ENCODE results near the gene TRIM2. TPM values are rescaled to one million over a fixed set of nuclear protein-coding genes. Genes with fewer than 3 reads are reported as not detected.

The TRIM2 gene
- polyA plus RNA-seq, 1 donor (not counting 4 experiments of a cell fraction or from before 2014, with no cell fraction given) = 10.6 TPM

DNA sequence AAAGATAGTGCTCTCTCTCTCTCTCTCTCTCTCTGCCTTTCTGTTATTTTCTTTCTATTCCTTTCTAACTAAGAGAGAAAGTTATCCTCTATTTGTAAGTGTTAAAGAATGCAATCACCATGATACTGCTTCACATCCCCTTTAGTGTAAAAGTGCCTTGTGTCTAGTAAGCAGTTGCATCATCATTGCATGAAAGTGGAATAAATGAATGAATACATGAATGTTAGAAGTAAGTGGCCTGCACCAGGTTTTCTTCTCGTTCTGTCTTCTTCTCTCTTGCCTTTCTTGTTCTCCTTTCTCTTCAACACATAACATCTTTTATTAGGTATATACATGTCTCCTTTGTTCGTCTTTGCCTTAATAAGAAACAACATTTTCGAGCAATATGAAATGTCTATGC lies 35.2 kb downstream of the TRIM2 start:
- no peaks in the 10 kb centered on the region for H3K27me3 ChIP-seq (ENCODE audit: control insufficient read depth, extremely low read depth, insufficient read depth, low read length)
- H3K79me2 ChIP-seq (ENCODE audit: control insufficient read depth, insufficient read depth, low read length) = peaks cover 3% of the 10 kb centered on the region
- H3K4me2 ChIP-seq (ENCODE audit: control insufficient read depth, extremely low read depth, insufficient read depth, low read depth, low read length) = no peak overlapping the region
- H3K4me1 ChIP-seq (ENCODE audit: control insufficient read depth, extremely low read depth, insufficient read depth, low read length) = peaks cover 8% of the 10 kb centered on the region
- dilution Hi-C loops (cut with MboI; ENCODE audit: extremely low pct_ligation_motif_present, low sequenced_read_pairs) = no loop called here
- no peaks in the 10 kb centered on the region for H3K9me1 ChIP-seq (ENCODE audit: control insufficient read depth, extremely low read depth, insufficient read depth, low read length)
- no peak overlapping the region for H3K27ac ChIP-seq (ENCODE audit: control insufficient read depth, insufficient read depth, low read length)
- no peaks in the 10 kb centered on the region for H4K20me1 ChIP-seq (ENCODE audit: control insufficient read depth, extremely low read depth, insufficient read depth, low read length)
- no peak for FAIRE-seq
- TF ChIP-seq EZH2 (IDR thresholded peaks at IDR 0.05; ENCODE audit: low read length) = no peak
- TF ChIP-seq, protein P1, sequence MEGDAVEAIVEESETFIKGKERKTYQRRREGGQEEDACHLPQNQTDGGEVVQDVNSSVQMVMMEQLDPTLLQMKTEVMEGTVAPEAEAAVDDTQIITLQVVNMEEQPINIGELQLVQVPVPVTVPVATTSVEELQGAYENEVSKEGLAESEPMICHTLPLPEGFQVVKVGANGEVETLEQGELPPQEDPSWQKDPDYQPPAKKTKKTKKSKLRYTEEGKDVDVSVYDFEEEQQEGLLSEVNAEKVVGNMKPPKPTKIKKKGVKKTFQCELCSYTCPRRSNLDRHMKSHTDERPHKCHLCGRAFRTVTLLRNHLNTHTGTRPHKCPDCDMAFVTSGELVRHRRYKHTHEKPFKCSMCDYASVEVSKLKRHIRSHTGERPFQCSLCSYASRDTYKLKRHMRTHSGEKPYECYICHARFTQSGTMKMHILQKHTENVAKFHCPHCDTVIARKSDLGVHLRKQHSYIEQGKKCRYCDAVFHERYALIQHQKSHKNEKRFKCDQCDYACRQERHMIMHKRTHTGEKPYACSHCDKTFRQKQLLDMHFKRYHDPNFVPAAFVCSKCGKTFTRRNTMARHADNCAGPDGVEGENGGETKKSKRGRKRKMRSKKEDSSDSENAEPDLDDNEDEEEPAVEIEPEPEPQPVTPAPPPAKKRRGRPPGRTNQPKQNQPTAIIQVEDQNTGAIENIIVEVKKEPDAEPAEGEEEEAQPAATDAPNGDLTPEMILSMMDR (optimal IDR thresholded peaks at IDR 0.05 in 1 of 3, IDR thresholded peaks at IDR 0.05 in 1 of 3, conservative IDR thresholded peaks at IDR 0.05 in 1 of 3; ENCODE audit: extremely low read depth in 1 of 3, insufficient read depth in 2 of 3, low read length in 3 of 3) = no peak
- no peak for DNase-seq (ENCODE audit: low read depth, low spot score)
- no peaks in the 10 kb centered on the region for H3K9me3 ChIP-seq (ENCODE audit: control insufficient read depth, low read depth, low read length)
- no peak overlapping the region for H2AFZ ChIP-seq (ENCODE audit: control insufficient read depth, low read length)
- no peaks in the 10 kb centered on the region for H3K36me3 ChIP-seq (ENCODE audit: control insufficient read depth in 2 of 2, extremely low read depth in 1 of 2, insufficient read depth in 2 of 2, low read length in 2 of 2)
- no peak overlapping the region for H3K4me3 ChIP-seq (ENCODE audit: control insufficient read depth in 2 of 3, extremely low read depth in 1 of 3, insufficient read depth in 2 of 3, low read depth in 1 of 3, low read length in 3 of 3)
- no peak overlapping the region for H3K9ac ChIP-seq (ENCODE audit: control insufficient read depth, extremely low read depth, insufficient read depth, low read length)

DNA sequence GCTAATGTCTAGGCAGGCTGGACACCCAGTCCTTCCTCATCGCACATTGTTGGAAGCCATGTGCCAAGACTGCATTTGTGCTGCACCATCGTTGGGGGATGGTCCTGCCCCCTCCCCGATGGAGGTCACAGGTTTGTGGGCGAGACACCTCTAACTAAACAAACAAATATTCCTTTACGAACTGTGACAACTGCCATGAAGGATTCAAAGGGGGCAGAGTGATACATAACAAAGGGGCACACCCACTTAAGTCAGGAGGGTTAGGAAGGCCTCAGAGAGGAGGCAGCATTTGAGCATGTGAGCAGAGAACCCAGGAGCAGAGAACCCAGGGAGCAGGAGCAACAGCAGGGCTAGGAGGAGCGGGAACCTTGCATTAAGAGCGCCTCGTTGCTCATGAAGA lies 37.1 kb downstream of the TRIM2 start:
- no peak overlapping the region for H3K9ac ChIP-seq (ENCODE audit: control insufficient read depth, extremely low read depth, insufficient read depth, low read length)
- H4K20me1 ChIP-seq (ENCODE audit: control insufficient read depth, extremely low read depth, insufficient read depth, low read length) = no peaks in the 10 kb centered on the region
- H3K27ac ChIP-seq (ENCODE audit: control insufficient read depth, insufficient read depth, low read length) = no peak overlapping the region
- H3K79me2 ChIP-seq (ENCODE audit: control insufficient read depth, insufficient read depth, low read length) = no peaks in the 10 kb centered on the region
- no peaks in the 10 kb centered on the region for H3K27me3 ChIP-seq (ENCODE audit: control insufficient read depth, extremely low read depth, insufficient read depth, low read length)
- dilution Hi-C loops (cut with MboI; ENCODE audit: extremely low pct_ligation_motif_present, low sequenced_read_pairs) = no loop called here
- no peak overlapping the region for H3K4me3 ChIP-seq (ENCODE audit: control insufficient read depth in 2 of 3, extremely low read depth in 1 of 3, insufficient read depth in 2 of 3, low read depth in 1 of 3, low read length in 3 of 3)
- H3K4me2 ChIP-seq (ENCODE audit: control insufficient read depth, extremely low read depth, insufficient read depth, low read depth, low read length) = no peak overlapping the region
- H3K9me3 ChIP-seq (ENCODE audit: control insufficient read depth, low read depth, low read length) = no peaks in the 10 kb centered on the region
- TF ChIP-seq, protein P1 (optimal IDR thresholded peaks at IDR 0.05 in 1 of 3, IDR thresholded peaks at IDR 0.05 in 1 of 3, conservative IDR thresholded peaks at IDR 0.05 in 1 of 3; ENCODE audit: extremely low read depth in 1 of 3, insufficient read depth in 2 of 3, low read length in 3 of 3) = no peak
- no peak for TF ChIP-seq EZH2 (IDR thresholded peaks at IDR 0.05; ENCODE audit: low read length)
- H2AFZ ChIP-seq (ENCODE audit: control insufficient read depth, low read length) = no peak overlapping the region
- H3K9me1 ChIP-seq (ENCODE audit: control insufficient read depth, extremely low read depth, insufficient read depth, low read length) = no peaks in the 10 kb centered on the region
- H3K36me3 ChIP-seq (ENCODE audit: control insufficient read depth in 2 of 2, extremely low read depth in 1 of 2, insufficient read depth in 2 of 2, low read length in 2 of 2) = no peaks in the 10 kb centered on the region
- DNase-seq (ENCODE audit: low read depth, low spot score) = no peak
- no peak for FAIRE-seq
- H3K4me1 ChIP-seq (ENCODE audit: control insufficient read depth, extremely low read depth, insufficient read depth, low read length) = no peaks in the 10 kb centered on the region
